Kidney capillary endothelial cell (primary cell): ENCODE data around the gene NCOA6.
A peak's percentile ranks its signal among the peaks of the same experiment; 100 is the strongest.

ENCODE experiments used
- DNase-seq: peaks from one replicate; pipeline ENCODE4 v3.0.0-alpha.2; 2018; ENCODE audit warnings: low spot score

NCOA6 gene

GRCh38 chr20:34704177-34705007, 121.1 kb downstream of the NCOA6 start, which contains the start of gene TP53INP2:
TSS of gene TP53INP2 (plus strand) at chr20:34704344. CDS start at chr20:34708740, 4,396 bp downstream.
- peak; percentile 76 for DNase-seq

DNA sequence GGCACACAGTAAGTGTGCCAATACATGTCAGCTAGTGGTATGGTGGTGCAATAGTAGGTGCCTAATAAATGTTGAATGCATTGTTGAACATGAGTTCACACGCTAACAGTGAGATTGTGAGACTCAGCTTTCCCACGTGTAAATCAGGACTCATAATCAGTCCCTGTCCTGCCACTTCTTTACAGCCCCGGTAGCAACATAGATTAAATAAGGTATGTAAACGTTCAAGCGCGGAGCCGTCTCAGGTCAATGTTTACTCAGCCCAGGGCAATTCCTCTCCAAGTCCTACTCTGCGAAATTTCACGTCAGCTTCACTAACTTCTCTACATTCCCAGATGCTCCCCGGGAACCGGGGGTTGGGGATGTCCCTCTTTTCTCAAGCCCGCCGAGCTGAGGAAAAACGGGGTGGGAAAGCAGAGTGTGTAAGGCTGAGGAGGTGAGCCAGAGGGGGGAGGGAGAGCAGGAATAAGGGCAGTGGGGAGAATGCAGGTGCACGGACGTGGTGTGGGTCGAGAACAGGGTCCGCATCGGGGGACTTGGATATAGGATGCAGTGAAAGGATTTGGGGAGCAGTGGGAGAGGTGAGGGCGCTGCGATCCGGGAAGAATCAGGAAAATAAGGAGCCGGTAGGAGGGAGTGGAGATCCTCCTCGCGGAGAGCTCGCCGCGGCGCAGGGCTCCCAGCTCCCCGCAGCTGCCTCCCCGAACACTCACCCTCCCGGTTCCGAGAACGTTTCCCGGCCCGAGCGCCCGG, 121.9 kb downstream of the NCOA6 start:
- no peak for DNase-seq

DNA sequence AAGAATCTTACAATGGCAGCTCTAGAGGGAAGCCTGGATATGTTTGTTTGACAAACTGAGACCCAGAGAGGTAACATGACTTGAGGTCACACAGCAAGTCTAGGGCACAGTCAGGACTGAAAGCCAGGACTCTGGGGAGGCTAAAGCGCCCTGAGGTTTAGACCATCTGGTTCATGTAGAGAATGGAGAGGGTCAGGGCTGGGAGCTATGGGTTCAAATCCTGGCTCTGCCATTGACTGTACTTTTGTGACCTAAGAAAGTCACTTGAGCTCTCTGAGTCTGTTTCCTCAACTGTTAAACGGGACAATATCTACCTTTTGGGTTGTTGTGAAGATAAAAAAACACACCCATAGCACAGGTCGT, 122.4 kb downstream of the NCOA6 start:
- DNase-seq: no peak

- no peak for DNase-seq
Observed at GRCh38 chr20:34701405-34702085, 123.9 kb downstream of the NCOA6 start.

DNA sequence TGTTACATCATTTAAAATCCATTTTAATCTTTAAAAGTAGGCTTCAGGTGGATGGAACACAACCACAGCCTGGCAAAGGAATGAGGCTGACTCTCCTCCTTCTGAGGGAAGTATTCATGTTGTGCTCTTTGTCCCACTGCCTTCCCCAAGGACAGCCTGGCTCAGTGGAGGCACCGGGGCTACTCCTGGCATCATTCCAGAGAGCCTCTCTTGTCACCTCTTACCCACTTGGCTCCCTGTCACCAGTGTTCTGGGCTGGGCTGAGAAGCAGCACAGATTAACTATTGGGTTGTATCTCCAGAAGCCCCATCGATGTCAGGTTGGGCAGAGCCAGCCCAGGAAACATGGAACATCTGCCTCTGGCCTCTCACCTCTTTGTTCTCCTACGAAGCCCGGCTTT, 132.0 kb downstream of the NCOA6 start:
- DNase-seq: no peak

DNA sequence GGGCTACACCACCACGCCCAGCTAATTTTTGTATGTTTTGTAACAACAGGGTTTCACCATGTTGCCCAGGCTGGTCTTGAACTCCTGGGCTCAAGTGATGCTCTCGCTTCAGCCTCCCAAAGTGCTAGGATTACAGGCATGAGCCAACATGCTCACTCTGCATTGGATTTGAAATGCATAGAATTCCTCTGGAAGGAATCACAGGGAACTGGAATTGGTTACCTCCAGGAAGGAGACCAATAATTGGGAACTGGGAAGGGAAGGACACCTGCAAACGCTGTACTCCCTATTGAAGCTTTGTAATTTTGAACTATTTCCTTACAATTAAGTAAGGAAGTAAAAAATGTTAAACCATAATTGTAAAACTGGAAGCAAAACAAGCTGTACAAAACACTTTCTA, 133.6 kb downstream of the NCOA6 start:
- no peak for DNase-seq

DNA sequence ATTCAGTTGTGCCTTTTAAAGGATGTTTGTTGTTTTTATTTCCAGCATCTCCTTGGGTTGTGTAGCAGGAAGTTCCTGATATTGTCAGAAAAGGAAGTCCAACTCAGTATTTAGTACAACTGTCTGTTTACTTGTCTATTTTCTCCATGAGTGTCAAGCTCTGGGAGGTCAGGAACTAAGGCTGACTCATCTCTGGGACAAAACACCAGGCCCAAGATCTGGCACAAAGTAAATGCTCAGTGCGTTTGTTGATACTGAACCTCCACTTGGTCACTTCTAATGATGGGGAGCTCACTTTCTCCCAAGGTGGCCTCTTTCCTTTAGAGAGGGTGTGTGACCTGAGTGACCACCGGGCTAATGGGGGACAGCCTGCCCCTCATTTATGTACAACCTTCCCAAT, 136.0 kb downstream of the NCOA6 start:
- DNase-seq: peak; percentile 74

GRCh38 chr20:34683667-34684066, 141.8 kb downstream of the NCOA6 start:
- DNase-seq: no peak

DNA sequence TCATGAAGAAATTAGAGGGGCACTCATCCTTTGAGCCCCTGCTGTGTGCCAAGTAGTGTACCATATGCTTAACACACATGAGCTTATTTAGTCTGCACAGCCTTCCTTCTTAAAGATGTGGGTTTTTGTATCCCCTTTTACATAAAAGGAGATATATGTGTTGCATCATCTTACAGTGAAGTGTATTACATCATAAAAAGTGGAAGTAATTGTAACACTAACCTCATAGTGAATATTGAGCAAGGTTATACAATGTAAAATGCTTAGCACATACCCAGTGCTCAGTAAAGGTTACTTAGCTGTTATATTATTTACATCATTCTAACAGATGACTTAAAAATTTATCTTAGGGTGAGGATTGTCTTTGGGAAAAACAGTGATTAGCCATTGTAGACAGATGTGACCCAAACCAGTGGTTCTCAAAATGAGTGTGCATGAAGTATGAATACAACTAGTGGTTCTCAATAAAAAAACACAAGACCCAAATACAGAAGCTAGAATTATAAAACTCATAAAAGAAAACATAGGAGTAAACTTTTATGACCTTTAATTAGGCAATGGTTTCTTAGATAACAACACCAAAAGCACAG, 144.8 kb downstream of the NCOA6 start:
- no peak for DNase-seq

DNA sequence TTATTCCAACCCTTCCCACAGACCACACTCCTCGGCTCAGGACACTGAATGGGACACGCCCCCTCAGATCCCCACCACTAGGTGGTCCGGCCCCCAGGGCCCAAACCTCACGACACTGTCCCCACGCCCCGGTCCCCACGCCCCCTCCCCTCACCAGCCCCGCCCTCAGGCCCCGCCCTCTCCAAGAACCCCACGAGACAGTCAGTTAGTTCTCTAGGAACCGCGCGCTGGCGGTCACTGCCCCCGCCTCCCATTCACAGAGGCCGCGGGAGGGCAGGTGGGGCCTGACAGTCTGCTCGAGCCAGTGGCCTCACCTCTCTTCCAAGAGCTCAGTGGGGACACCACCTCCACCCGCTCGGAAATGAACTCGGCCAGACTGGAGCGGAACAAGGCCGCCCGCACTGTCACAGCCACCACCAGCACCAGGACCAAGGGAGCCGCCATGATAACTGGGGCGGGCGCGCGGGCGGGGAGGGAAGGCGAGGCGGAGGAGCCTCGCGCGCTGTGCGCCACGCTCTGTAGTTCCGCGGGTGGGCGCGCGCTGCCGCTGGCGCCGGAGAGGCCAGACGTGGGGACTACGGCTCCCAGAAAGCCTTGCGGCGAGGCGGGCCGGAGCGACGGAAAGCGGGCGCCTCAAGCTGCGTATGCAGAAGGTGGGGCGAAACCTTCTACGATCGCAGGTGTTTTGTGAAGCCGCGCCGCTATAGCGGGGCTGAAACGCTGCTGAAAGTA, 148.6 kb downstream of the NCOA6 start, which contains the start of gene PIGU:
PIGU (minus strand) TSS at position 451 of the 732 bp plus-strand sequence; CDS start at position 444, 7 bp downstream.
- DNase-seq: peak; percentile 93

DNA sequence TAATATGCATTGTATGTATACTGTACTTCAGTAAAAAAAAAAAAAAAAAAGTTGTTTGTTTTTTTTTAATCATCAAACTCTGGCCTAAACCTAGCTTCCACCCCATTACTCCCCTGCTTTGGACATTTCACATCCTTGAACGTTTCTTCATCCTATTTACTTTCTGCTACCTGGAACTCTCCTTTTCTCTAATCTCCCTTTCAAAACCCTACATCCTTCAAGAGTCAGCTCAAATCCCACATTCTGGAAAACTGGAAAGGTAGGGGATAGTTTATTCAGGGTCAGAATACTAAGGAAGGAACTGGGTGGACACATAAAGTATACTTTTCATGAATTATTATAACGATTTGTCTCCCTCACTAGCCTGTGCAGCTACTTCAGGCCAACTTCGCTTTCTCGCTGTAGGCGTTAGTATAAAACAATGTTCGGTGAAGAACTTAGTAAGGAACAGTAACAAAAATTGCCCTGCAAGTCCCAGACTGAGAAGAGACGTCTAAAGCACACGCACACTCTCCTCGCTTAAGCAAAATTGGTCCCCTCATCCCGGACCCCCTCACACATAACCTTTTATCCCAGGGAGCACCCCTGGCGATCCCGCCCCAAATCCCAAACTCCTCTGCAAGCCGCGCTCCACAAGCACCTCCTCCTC, 149.3 kb downstream of the NCOA6 start:
- no peak for DNase-seq

DNA sequence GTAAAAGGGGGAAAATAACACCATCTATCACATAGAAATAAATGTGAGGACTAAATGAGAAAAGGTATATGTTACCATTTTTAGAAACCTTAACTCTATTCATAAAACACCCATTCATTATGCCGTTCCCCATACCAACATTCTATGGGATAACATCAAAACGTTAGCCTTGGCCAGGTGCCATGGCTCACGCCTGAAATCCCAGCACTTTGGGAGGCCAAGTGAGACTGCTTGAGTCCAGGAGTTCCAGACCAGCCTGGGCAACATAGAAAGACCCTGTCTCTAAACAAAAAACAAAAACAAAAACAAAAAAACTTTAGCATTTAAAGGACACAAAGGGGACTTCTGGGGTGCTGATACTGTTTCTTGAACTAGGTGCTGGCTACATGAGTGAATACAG, 149.9 kb downstream of the NCOA6 start:
- DNase-seq: no peak

- no peak for DNase-seq
Observed at GRCh38 chr20:34673412-34673811, 152.0 kb downstream of the NCOA6 start.

DNA sequence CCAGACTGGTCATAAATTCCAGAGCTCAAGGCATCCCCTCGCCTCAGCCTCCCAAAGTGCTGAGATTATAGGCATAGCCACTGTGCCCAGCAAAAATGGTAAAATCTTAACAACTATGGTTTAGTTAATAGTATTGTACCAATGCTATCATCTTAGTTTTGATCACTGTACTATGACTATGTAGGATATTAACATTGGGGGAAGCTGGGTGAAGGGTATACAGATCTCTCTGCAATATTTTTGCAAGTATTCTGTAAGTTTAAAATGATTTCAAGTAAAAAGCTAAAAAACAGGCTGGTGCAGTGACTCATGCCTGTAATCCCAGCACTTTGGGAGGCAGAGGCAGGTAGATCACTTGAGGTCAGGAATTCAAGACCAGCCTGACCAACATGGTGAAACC, 156.4 kb downstream of the NCOA6 start:
- no peak for DNase-seq
